Right lobe of liver (tissue), 4 donors: Measurements from ENCODE around the gene B3GNT5.

Source experiments
- CTCF ChIP-seq, 4 donors: fragments of 200-600 bp in 3 of 4; fragments of 450-650 bp in 1 of 4; IDR thresholded peaks; one replicate each; pipeline versions ENCODE4 v1.5.1 to v1.8.0; 2016 to 2022; ENCODE audit warnings: antibody characterized with exemption in 4 of 4, mild to moderate bottlenecking in 2 of 4
- POLR2A ChIP-seq: fragments of 450-650 bp; IDR thresholded peaks from one replicate; pipeline ENCODE4 v1.6.1; 2017; ENCODE audit warnings: antibody characterized with exemption, mild to moderate bottlenecking
- donor health status: DM: no; HTN: no; CAD: no.
- donor health status: DM: no; HTN: no; CAD: no.
- donor health status: DM: no; HTN: yes; CAD: no.

DNA sequence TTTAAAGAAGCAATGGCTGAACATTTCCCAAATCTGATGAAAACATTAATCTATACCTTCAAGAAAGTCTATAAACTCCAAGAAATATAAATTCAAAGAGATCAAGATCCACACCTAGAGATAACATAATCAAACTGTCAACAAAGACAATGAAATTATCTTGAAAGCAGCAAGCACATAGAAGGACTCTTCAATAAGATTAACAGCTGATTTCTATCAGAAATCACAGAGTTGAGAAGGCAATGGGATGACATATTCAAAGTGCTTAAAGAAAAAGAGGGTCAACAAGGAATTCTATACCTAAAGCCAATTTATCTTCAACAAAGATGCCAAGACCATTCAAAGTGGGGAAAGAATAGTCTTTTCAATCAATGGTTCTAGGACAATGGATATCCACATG, 49.4 kb upstream of the B3GNT5 start:
- TF ChIP-seq CTCF (IDR thresholded peaks at IDR 0.05), result no peak
- TF ChIP-seq POLR2A, result no peak
